ENCODE measurements around the gene ADARB2.
"Not testable (repeated sequence)": the region's sequence is repeated elsewhere in the genome, so short reads cannot be mapped to it uniquely, and the experiment has no call there.

Gene ADARB2

DNA sequence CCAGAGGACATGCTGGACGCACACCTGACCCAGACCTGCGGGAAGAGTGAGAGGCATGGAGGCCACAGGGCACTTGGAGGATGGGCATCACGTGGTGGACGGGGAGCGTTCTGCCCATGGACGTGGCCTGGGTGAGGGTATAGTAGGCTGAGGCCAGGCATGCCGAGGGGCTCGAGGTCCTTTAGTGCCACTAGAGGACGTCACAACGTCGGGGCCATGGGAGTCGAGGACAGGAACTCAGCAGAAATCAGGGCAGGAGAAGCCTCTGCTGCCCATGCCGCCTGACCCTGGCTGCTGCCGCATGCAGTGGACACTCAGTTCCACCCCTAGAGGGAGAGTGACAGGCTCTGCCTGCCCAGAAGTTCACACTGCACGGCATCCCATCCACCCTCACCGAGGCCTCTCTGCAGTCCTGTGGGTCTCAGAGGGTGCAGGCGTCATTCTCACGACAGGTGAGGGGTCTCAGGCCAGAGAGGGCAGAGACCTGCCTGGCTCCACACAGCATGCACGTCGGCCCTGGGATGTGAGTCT lies 198.7 kb downstream of the ADARB2 start:
- DNase-seq, result no peak

DNA sequence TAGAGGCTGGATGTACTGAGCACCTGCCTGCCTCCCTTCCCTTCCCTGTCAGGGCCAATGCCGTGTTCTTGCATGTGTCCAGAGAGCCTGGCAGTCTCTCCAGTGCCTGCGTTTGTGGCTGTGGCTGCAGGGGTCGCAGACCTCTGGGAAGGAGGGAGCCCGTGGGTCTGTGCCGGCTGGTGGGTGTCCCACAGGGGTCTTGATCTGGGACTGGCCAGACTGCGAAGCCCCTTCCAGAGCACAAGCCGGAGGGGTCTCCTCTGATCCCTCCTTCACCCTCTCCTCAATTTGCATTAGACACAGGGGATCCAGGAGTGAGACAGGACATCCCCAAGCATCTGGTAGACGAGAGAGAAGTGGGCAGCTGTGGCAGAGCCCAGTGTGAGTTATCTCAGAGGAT lies 199.2 kb downstream of the ADARB2 start:
- DNase-seq, result no peak

DNA sequence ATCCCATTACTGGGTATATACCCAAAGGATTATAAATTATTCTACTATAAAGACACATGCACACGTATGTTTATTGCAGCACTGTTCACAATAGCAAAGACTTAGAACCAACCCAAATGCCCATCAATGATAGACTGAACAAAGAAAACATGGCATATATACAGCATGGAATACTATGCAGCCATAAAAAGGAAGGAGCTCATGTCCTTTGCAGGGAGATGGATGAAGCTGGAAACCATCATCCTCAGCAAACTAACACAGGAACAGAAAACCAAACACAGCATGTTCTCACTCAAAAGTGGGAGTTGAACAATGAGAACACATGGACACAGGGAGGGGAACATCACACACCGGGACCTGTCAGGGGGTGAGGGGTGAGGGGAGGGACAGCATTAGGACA lies 199.9 kb downstream of the ADARB2 start:
- DNase-seq, result not testable (repeated sequence)

DNA sequence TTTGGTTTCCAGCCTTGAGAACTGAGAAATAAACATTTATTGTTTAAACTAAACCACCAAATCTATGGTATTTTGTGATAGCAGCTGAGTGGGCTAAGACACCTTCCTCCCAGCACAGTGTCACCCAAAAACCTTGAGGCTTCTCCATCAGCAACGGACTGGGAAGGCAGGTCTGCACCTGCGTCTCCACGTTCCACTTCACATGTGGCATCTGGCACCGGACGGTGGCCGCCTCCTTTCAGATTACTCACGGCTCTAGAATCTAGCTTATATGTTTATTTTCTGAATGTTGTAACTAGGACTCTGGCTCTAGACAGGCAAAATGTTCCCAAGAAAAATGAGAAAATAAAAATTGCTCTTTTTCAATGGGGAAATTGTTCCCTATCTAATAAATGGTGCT lies 201.0 kb downstream of the ADARB2 start:
- no peak for DNase-seq

DNA sequence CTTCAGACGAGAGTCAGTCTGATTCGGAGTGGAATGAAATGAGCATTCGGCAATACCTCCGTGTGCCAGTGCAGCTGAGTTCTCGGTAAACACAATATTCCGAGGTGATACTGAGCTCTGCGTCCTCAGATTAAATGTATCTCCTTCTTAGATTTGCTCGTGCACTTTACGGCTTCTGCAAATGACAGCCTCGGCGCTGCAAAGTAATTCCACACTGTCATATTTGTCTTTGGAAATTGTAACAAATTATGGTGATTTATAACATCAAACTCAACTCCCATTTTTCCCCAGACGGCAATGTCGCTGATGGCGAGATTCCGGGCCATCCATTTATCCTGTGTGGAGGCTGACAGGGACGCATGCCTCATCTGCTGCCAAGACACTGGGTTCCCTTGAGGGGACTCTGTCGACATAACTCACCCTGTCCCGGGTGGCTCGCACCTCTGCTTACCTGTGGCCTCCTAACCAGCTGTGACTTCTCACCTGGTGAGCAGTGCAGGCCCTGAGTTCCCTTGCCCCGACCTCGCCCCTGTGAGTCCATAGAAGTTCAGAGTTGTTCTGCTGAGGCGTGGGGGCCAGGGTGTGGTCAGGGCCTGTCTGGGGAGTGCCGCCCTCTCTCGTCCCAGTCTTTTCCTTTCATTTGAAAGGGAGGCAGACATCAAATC lies 201.9 kb downstream of the ADARB2 start:
- no peak for DNase-seq

DNA sequence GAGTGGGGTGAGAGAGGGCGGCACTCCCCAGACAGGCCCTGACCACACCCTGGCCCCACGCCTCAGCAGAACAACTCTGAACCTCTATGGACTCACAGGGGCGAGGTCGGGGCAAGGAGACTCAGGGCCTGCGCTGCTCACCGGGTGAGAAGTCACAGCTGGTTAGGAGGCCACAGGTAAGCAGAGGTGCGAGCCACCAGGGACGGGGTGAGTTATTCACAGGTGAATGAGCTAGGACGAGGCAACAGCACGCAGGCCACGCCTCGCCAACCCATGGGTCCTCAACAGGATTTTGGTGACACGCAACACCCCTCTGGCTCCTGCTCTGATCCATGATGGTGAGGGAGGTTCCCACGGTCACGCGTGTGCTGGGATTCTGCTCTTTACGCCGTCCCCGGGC lies 202.5 kb downstream of the ADARB2 start:
- no peak for DNase-seq

DNA sequence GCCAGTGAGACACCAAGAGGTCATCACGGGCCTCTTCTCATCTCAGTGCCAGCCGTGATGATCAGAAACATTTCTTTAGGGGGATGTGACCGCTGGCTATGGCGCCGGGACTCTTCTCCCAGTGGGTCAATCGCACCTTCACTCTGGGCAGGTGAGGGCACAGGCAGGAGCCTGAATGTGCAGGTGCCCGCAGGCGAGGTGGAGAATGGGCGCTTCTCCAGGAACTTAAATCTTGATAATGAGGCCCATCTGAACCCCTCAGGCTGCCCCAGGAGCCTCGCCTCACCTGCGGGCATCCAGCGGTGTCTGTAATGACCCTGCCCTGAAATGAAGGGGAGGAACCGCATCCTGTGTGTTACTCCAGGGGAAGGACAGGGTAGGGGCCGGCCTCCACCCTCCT lies 204.7 kb downstream of the ADARB2 start:
- no peak for DNase-seq

DNA sequence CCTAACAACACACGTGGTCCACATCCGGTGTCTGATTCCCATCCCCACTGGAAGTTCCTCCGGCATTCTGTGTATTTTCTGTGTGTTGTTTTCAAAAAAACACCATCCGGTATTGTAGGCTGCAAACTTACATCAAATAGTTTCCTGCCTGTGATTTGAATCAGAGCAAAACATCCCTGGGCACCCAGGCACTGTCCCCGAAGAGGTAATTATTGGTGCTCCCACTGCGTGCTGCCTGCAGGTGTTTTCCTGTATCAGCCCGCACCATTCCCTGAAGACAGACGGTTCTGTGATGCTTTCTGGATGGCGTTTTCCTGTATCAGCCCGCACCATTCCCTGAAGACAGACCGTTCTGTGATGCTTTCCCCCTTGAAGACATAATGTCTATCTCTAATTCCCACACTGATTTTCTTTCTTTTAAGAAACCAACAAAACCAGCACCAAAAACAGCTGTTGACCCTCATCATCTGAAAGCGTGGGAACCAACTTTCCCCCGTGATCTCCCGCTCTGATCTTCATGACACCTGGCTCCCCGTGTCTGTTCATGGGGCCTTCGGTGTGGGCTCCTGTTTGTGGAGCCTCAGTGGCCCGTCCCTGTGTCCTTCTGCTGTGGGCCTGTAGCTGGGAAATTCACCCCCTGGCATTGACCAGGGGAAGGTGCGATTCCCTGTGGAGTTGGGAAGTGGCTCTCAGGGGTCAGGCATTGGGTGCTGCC lies 205.3 kb downstream of the ADARB2 start:
- DNase-seq, result no peak

DNA sequence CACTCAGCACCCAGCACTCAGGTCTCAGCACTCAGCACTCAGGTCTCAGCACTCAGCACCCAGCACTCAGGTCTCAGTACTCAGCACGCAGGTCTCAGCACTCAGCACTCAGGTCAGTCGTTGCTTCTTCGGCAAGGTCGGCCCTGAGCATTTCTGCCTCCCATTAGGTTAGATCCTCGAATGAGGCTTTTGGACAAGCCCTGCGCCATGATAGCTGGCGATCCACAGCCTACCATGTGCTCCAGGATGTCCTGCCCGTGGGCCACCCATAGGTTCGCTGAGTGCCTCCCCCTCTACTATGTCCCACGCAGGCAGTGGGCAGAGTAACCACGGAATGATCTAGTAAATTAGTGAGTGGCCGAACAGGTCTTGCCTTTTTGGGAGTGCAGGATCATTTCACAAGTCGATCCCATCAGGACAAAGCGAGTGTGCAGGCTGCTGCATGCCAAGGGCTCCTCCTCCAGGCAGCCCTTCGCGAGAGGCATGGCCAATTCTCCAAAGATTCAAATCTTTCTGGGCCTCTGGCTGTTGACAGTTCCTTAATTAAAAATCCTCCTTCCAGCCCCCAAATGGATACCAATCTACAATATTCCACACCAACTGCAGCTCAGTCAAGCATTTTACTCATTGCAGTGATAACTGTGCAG lies 206.3 kb downstream of the ADARB2 start:
- DNase-seq, result no peak

DNA sequence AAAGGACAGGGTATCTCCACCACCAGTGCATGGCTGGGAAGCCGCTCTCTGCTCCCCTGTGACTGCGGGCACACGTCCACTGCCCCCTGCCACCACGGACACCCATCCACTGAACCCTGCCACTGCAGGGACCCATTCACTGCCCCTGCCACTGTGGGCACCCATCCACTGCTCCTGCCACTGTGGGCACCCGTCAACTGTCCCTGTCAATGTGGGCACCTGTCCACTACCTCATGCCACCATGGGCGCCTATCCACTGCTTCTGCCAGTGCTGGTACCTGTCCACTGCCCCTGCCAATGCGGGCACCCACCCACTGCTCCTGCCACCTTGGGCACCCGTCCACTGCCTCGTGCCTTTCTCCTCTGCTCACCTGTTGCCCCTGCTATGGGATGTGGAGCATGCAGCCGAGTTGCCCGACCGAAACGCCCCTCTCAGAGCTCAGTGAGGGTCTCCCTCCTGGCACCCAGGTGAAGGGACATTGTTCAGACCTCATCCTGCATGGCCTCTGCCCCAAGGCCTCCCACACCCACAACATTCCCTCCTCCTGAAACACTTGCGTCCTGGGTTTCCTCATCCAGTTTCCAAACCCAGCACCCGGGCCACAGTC lies 207.4 kb downstream of the ADARB2 start:
- no peak for DNase-seq

DNA sequence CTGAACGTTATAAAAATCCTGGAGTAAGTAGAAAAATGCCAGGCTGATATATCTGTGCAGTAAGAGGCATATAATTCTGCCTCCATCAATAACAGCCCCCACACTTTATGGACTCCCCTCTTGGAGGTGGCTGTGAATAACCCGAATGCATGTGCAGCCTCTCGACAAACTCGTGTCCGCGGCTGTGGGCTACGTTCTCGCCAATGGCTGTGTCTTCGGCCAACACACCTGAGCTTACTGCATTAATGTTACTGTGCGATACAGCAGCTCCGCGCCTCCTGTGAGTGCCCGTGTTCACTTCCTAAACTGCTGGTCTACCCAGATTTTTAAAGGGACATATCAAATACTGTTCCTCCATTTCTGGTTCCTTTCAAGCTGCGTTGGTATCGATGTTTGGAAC lies 209.4 kb downstream of the ADARB2 start:
- DNase-seq, result no peak

DNA sequence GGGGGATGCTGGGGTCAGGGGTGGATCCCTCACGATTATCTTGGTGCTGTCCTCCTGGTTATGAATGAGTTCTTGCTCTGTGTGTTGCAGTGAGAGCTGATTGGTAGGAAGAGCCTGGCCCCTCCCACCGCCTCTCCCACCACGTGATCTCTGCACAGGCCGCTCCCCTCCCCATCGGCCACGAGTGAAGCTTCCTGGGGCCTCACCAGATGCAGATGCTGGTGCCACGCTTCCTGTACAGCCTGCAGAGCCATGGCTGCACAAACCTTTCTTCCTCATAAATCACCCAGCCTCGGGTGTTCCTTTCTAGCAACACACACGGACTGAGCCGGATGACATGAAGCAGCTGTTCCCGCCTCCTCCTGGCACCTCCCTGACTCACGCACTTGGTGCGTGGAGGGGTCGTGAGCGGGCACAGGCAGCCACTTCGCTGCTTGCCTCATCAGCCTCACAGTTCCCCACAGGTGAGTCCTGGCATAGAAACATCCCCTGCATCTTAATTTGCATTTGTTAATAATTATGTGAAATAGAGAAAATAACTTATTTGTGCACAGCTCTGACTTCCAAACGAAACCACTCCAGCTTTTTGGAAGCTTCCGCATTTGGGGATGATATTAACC lies 210.8 kb downstream of the ADARB2 start:
- no peak for DNase-seq

DNA sequence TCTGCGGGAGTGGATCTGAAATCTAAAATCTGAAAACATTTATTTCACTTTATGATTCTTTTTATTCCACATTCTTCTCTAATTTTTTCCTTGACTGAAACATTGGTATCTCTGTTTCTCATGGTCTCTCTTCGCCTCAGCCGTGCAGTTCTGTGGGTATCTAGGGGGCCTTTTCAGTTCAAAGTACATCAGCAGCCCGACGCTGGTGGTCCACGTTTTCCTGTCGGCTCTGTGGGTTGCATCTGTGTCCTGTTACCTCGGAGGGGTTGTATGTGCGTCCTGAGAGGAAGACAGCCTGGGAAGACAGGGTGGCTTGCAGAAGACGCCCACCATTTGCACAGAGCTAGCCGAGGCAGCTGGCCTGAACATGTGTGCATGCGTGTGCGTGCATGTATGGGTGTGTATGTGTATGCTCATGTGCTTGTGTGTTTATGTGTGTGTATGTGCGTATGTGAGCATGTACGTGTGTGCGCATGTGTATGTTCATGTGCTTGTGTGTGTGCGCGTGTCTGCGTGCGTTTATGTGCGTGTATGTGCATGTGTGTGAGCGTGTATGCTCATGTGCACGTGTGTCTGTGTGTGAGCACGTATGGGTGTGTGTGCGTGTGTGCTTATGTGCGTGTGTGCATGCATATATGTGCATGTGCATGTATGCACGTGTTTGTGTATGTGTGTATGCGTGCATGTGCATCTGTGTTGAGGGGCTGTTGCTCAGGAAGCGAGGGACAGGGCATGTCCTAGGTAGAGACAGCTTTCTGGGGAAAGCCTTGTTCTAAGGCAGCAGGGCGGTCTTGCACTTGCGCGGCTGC lies 211.8 kb downstream of the ADARB2 start:
- DNase-seq, result no peak

DNA sequence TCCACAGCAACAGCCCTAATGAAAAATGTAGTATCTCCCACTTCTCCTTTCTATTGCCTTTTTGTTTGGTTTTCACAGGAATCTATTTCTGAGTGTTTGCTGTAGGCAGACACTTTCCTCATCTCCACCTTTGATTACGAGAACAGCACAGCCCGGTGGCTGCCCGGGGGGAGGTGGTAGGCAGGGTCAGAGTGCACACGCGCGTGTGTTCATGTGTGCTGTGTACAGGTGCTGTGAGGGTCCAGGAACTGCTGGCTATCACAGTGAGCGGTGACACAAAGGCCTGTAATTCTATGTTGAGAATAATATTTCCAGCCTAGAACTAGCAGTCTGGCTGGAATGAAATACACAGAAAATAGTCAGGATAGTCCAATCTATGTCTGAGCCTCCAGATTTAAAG lies 212.8 kb downstream of the ADARB2 start:
- no peak for DNase-seq

DNA sequence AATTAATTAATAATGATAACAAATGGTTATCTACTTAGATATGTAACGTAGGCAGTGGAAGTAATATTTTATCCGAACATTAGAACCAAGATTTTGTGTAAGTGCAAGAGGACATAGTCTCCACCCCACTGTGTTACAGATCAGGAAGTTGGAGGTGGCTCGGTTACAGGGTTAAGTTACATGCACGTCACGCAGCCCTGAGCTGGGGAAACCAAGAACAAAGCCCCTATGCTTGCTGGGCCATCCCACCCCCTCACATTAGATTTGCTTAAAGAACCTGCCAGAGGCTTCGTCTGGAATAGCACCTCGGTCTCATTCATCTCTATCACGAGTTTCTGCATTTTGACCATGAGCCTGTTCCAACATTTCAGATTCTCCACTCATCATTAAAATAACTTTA lies 214.1 kb downstream of the ADARB2 start:
- no peak for DNase-seq

DNA sequence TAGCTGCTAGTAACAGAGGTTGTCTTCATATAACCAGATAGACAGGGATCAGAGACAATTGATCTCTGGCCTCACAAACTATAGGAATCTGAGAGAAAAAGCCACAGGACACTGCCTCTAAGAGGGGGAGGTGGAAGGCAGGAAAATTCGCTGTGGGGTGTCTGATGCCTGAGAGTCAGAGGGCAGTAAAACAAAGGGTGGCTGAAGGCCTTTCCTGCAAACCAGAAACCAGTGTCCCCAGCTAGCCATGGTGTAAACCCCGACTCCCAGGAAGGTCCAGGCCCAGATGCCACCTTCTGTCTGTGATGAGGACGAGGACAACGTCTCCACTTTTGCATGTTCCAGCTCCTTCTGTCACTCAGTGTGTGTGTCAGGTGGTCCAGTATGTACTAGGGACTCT lies 215.1 kb downstream of the ADARB2 start:
- DNase-seq, result no peak

DNA sequence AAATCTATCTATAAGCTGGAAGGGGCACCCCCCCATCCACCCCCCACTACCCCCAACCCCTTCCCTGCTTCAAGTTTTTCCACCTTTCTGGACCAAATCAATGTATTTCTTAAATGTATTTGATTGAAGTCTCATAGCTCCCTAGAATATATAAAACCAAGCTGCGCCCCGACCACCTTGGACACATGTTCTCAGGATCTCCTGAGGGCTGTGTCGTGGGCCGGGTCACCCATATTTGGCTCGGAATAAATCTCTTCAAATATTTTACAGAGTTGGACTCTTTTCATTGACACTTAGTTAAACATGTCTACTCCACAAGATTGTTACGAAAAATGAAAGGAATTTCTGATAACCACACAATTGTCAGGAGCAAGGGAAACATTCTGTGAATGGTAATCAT lies 215.6 kb downstream of the ADARB2 start:
- DNase-seq, result no peak

DNA sequence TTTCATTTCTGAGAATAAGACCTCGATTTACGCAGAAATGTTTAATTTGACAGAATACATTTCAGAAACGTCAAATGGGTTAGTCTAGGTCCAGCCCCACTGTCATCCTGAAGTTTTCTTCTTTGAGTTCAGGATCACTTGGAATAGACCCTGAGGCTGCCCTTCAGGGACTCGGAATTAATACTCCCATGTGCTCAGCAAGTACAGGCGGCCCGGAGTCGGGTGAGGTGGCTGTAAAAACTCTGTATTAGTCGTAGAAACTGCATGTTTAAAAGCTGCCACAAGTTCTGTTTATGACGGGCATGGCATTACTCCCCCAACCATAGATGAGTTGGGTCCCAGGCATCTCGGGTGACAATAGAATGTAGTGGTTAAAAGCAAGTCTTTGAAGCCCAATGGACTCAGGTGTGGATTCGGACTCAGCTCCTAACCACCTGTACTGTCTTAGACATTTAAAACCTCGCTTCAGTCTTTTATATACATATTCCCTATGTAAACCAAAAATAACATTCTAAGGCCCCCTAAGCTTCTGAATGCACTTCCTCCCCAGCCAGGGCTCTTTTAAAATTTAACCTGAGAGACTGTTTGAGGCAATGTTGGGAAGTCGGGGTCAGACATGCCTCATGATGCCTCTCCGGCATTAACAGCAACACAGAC lies 216.3 kb downstream of the ADARB2 start:
- DNase-seq, result no peak

DNA sequence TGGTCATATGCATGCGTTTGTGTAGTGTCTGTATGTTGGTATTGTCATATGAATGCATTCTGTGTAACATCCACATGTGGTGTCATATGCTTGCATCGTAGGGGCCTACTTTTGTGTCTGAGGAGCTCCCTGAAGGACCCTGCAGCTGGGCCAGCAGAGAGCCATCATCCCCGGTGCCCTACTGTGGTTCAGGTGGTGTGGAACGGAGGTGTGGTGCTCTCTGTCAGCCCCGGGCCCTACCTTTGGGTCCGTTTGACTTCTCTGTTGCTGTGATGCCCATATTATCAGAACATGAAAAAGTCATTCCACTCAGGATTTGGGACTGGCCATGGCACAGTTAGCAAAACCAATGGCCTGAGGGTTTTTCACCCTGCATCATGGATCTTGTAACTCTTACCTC lies 217.9 kb downstream of the ADARB2 start:
- no peak for DNase-seq

DNA sequence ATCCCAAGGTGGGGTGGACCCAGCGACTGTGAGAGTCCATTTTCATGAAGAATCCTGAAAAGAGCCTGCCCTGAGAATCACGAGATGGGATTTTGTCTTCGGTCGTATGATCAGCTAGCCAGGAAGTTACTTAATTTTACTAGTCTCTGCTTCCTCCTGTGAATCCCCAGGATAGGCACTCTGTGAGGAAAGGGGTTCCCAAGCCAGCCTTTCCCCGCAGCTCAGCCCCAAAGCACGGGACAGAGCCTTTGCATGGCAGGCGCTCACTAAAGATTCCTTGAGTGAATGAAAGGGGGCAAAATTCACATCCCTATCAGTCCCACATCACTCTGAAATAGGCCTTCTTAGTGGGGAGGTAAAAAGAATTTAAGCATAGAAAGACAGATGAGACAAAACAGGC lies 219.6 kb downstream of the ADARB2 start:
- DNase-seq, result no peak

DNA sequence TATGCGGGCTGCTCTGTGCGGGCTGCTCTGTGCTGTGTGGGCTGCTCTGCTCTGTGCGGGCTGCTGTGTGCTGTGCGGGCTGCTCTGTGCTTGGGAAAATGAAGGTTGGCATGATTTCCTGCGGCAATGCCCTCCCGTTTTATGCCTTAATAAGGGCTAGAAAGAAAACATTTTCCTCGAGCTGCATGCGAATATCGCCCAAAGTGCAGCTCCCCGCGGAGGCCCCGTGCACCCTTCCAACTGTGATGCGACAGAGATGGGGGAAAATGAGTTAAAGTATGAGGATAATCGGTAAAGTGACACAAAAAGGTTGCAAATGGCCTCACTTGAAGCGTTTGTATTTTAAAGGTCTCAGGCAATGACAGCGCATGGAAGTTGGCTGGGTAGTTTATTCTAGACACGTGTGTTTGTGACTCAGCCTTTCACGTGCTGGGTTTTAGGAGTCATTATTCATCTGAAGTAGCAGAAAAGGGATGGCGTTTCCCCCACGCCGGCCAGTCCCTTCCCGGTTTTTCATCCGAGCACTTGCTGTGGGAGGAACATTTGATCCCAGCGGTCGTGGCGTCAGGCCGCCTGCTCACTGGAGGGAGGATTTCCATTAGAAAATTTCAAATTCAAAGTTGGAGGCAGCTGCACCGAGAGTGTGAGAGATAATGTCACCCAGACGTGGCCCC lies 220.7 kb downstream of the ADARB2 start:
- no peak for DNase-seq
